Mesangial cell (primary cell): ENCODE measurements around the gene RRP36. TPM values are rescaled to one million over a fixed set of nuclear protein-coding genes. Genes with fewer than 3 reads are reported as not detected.

Experiments
- total RNA-seq: library from RNA; depleted of rRNA; stranded (reverse); fragments of >200 nt; gene quantifications from 2 replicates; pipeline ENCODE4 v1.2.3, GENCODE V29; 2015

Gene RRP36
- total RNA-seq = 46.6 and 114 TPM in 2 replicates

GRCh38 chr6:43021270-43022047 lies at the start of gene RRP36:
RRP36 (plus strand) TSS chr6:43021623; CDS start chr6:43021655, 32 bp downstream.

GRCh38 chr6:42978839-42979522 lies 42.4 kb upstream of the RRP36 start, which contains the start of gene PEX6:
PEX6 (minus strand) TSS chr6:42979181; CDS start chr6:42979150, 31 bp downstream.

GRCh38 chr6:42984001-42984923 lies 37.2 kb upstream of the RRP36 start, which contains the start of gene PPP2R5D:
PPP2R5D (plus strand) TSS chr6:42984570; CDS start chr6:42984678, 108 bp downstream.

GRCh38 chr6:43013843-43014433 lies 7.5 kb upstream of the RRP36 start, which contains the start of the genes KLHDC3 and MEA1:
KLHDC3 (plus strand) TSS chr6:43014249; CDS start chr6:43017193, 2,944 bp downstream.
MEA1 (minus strand) TSS chr6:43013946; CDS start chr6:43013813, 133 bp downstream.

GRCh38 chr6:43053545-43054205 lies 32.3 kb downstream of the RRP36 start, which contains the start of gene CUL7:
CUL7 (minus strand) TSS chr6:43053851; CDS start chr6:43052788, 1,063 bp downstream.

DNA sequence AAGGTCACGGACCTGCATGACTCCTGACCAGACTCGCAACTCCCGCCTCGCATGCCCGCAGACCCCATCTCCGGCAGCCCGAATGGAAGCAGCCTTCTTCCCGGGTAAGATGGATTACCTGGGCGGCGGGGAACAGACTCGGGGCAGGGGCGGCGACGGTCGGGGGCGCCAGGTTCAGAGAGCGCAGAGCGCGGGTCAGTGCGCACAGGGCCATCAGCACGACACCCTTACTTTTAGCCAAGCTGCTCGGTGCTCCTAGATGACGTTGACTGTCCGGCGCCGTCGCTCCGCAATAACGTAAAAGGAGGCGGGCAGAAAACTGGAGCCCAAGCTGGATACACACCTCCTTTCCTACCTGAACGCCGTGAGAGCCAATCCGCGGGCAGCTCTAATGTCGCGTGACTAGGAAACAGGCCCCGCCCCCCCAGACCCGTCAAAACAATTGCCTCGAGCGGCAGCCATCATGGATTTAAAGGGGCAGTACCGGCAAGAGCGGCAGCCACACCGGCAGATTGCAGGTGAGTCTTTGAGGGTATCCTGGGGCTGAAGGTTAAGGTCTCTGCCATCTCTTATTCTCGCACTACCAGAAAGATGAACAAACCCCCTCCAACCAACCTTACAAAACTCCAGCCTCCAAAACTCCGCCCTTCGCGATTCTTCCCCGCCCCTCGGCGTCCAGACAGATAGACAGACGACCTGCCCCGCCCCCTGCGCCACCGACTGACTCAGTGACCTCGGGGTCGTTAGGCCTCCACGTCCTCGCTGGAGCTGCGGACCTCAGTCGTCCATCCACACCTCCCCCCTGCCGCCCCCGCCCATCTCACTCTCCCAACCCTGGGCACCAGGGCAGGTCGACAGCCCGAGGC lies 38.0 kb downstream of the RRP36 start, which contains the start of the genes KLC4 and MRPL2:
TSS of gene KLC4 (plus strand) at position 464 of the 866 bp plus-strand sequence. CDS start 1,705 bp downstream, outside the sequence.
TSS of gene MRPL2 (minus strand) at position 267 of the 866 bp plus-strand sequence. CDS start at position 214, 53 bp downstream.

DNA sequence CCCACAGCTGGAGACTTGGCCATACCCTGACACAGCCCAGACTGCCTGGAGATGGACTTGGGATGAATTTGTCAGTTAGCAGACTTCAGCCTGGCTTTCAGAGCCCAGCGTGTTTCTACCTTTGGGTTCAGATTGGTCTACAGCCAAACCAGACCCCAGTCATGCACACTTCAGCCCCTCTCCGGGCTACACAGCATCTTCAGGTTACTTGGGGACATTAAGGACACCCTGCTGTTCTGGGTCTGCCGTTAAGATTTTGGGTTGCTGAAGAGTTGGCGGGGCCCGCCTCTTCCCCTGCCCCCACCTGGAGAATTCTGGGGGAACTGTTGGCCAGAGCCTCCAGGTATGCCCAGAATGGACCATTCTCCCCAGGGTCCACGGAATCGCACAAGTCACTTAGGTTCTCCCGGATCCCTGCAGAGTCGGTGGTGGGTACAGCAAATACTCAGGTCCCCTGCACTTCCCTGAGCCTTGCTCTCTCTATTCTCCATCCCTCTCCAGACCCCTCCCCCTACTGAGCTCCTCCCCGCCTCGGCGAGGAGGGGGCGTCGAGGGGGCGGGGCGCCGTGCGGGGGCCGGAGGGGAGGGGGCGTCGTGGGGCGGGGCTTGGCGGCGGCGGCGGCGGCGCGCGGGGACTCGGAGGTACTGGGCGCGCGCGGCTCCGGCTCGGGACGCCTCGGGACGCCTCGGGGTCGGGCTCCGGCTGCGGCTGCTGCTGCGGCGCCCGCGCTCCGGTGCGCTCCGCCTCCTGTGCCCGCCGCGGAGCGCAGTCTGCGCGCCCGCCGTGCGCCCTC lies 54.4 kb downstream of the RRP36 start, which contains the start of gene PTK7:
TSS of gene PTK7 (plus strand) at position 645 of the 794 bp plus-strand sequence. CDS start 175 bp downstream, outside the sequence.

Other genes starting within 250 kb of the RRP36 start
- 3.3 and 6.7 TPM in 2 replicates for gene BICRAL, start 239.6 kb upstream of the RRP36 start, total RNA-seq
- 51.2 and 105 TPM in 2 replicates for gene RPL7L1, start 142.0 kb upstream of the RRP36 start, total RNA-seq
- gene PTCRA, start 105.6 kb upstream of the RRP36 start, total RNA-seq = not detected in 2 replicates
- gene CNPY3, start 92.1 kb upstream of the RRP36 start, total RNA-seq = 40.4 and 52.7 TPM in 2 replicates
- not detected in 2 replicates for gene GNMT, start 60.9 kb upstream of the RRP36 start, total RNA-seq
- gene PEX6, start 42.4 kb upstream of the RRP36 start, total RNA-seq = 17.1 and 40.4 TPM in 2 replicates
- gene PPP2R5D, start 37.1 kb upstream of the RRP36 start, total RNA-seq = 47.9 and 64.5 TPM in 2 replicates
- 41.8 and 70.6 TPM in 2 replicates for gene MEA1, start 7.7 kb upstream of the RRP36 start, total RNA-seq
- gene KLHDC3, start 7.4 kb upstream of the RRP36 start, total RNA-seq = 90.0 and 96.8 TPM in 2 replicates
- 22.3 and 55.4 TPM in 2 replicates for gene CUL7, start 32.2 kb downstream of the RRP36 start, total RNA-seq
- gene MRPL2, start 37.8 kb downstream of the RRP36 start, total RNA-seq = 35.0 and 40.7 TPM in 2 replicates
- 10.4 and 24.6 TPM in 2 replicates for gene KLC4, start 38.0 kb downstream of the RRP36 start, total RNA-seq
- gene PTK7, start 54.7 kb downstream of the RRP36 start, total RNA-seq = 132 and 236 TPM in 2 replicates
- gene SRF, start 149.6 kb downstream of the RRP36 start, total RNA-seq = 40.3 and 44.2 TPM in 2 replicates
- gene CUL9, start 160.6 kb downstream of the RRP36 start, total RNA-seq = 14.0 and 39.3 TPM in 2 replicates
- gene DNPH1, start 207.9 kb downstream of the RRP36 start, total RNA-seq = 90.3 and 107 TPM in 2 replicates
- gene TTBK1, start 221.9 kb downstream of the RRP36 start, total RNA-seq = under 0.01 and 0.13 TPM in 2 replicates